HepG2 (cell line): ENCODE data around the gene AGBL1. TPM values are rescaled to one million over a fixed set of nuclear protein-coding genes. Genes with fewer than 3 reads are reported as not detected.

Experiments
- ATAC-seq: fragments of 200-7000 bp; cut with Tn5 transposase; 3 replicates; pipeline ENCODE4 v1.9.1; 2020; ENCODE audit warnings: mild to moderate bottlenecking, moderate library complexity
- BruUV-seq: library from RNA; stranded (reverse); fragments of 400-500 nt; replicated peaks from 2 replicates; lab custom pipeline; 2021; lab: Mats Ljungman, UMichigan
- CTCF ChIA-PET: fragments of 300-600 bp; formaldehyde crosslinking; extraction: SDS; loops from one replicate; lab custom pipeline; 2021; ENCODE audit warnings: low total read pairs, inconsistent platforms, low intra/inter-chr PET ratio; lab: Yijun Ruan, JAX
- POLR2A ChIA-PET: fragments of 350-600 bp; sonication (Branson Sonifier 250); formaldehyde crosslinking; loops from one replicate; lab custom pipeline; 2020; ENCODE audit warnings: antibody characterized with exemption, inconsistent platforms; lab: Yijun Ruan, JAX
- DNase-seq: peaks from one replicate; pipeline ENCODE4 v3.0.0-alpha.2; 2015; ENCODE audit warnings: low spot score
- FAIRE-seq: peaks from 3 replicates; lab custom pipeline; 2011; peaks lifted over from hg19 to GRCh38; lab: Jason Lieb, UNC
- H2AFZ ChIP-seq: one replicate; pipeline ENCODE4 v1.6.1; 2011; ENCODE audit warnings: low read length, inconsistent platforms
- H3K27ac ChIP-seq: fragments of 300-600 bp; 3 replicates; pipeline ENCODE4 v1.8.0; 2011; ENCODE audit warnings: mixed run types, mild to moderate bottlenecking, mixed read lengths, low read length, inconsistent platforms; ENCODE audit not compliant: insufficient read depth; ENCODE audit errors: extremely low read length
- H3K27me3 ChIP-seq, 2 experiments: fragments of 200-600 bp in 1 of 2; 2 replicates in 1 of 2; 3 replicates in 1 of 2; pipeline versions ENCODE4 v1.6.0 to v1.8.0; 2011; ENCODE audit warnings: low read length in 2 of 2, mild to moderate bottlenecking in 2 of 2, moderate library complexity in 2 of 2, inconsistent platforms in 1 of 2; ENCODE audit not compliant: insufficient read depth in 2 of 2, control insufficient read depth in 1 of 2
- H3K36me3 ChIP-seq, 2 experiments: fragments of 200-600 bp in 1 of 2; replicated peaks in 1 of 2; 2 replicates in 1 of 2; 3 replicates in 1 of 2; pipeline versions ENCODE4 v1.5.1 to v1.8.0; 2011; ENCODE audit warnings: low read length in 2 of 2, inconsistent platforms in 1 of 2; ENCODE audit not compliant: insufficient read depth in 2 of 2, control insufficient read depth in 1 of 2
- H3K4me1 ChIP-seq: 2 replicates; pipeline ENCODE4 v1.5.1; 2012; ENCODE audit warnings: low read length, inconsistent platforms; ENCODE audit not compliant: insufficient read depth
- H3K4me2 ChIP-seq: 2 replicates; pipeline ENCODE4 v1.6.0; 2011; ENCODE audit warnings: low read depth, low read length, inconsistent platforms
- H3K4me3 ChIP-seq, 3 experiments: fragments of 200-600 bp in 1 of 3; sonication (generic), shearing (Covaris generic) in 1 of 3; replicated peaks in 1 of 3; 2 replicates each; pipeline ENCODE4 v1.5.1; 2011 to 2016; ENCODE audit warnings: low read length in 3 of 3, inconsistent platforms in 2 of 3, low read depth in 2 of 3, mild to moderate bottlenecking in 2 of 3, control low read depth in 1 of 3, mixed read lengths in 1 of 3; ENCODE audit not compliant: insufficient read depth in 1 of 3
- H3K79me2 ChIP-seq: one replicate; pipeline ENCODE4 v1.6.1; 2011; ENCODE audit warnings: low read length, inconsistent platforms; ENCODE audit not compliant: insufficient read depth
- H3K9ac ChIP-seq: 2 replicates; pipeline ENCODE4 v1.6.0; 2011; ENCODE audit warnings: mild to moderate bottlenecking, low read depth, low read length, inconsistent platforms; ENCODE audit not compliant: insufficient read depth
- H3K9me3 ChIP-seq: 2 replicates; pipeline ENCODE4 v1.5.1; 2012; ENCODE audit warnings: mild to moderate bottlenecking, low read length
- H4K20me1 ChIP-seq: 2 replicates; pipeline ENCODE4 v1.6.0; 2011; ENCODE audit warnings: inconsistent platforms, mild to moderate bottlenecking, low read length, moderate library complexity; ENCODE audit not compliant: insufficient read depth
- CCAR2 ChIP-seq: fragments of 200-400 bp; formaldehyde crosslinking; optimal IDR thresholded peaks from 2 replicates; pipeline ENCODE3; 2018; ENCODE audit warnings: low read depth, mild to moderate bottlenecking, low read length, moderate library complexity
- FOXA3 ChIP-seq: IDR thresholded peaks from 2 replicates; pipeline ENCODE4 v1.6.1; 2016; ENCODE audit warnings: missing genetic modification reagents, missing compliant biosample characterization
- HBP1 ChIP-seq: IDR thresholded peaks from 2 replicates; pipeline ENCODE4 v1.6.1; 2016; ENCODE audit warnings: low read depth, control low read depth
- MTERF4 ChIP-seq: sonication (generic); formaldehyde crosslinking; IDR thresholded peaks from 2 replicates; pipeline ENCODE4 v1.8.0; 2023; ENCODE audit warnings: mild to moderate bottlenecking, missing genetic modification reagents
- POGZ ChIP-seq: sonication (generic); formaldehyde crosslinking; IDR thresholded peaks from 2 replicates; pipeline ENCODE4 v1.4.0; 2020; ENCODE audit warnings: mild to moderate bottlenecking, missing genetic modification reagents
- RAD51 ChIP-seq: fragments of 450-650 bp; IDR thresholded peaks from 2 replicates; pipeline ENCODE4 v1.6.1; 2016; ENCODE audit warnings: borderline replicate concordance
- SALL1 ChIP-seq: sonication (generic); formaldehyde crosslinking; IDR thresholded peaks from 2 replicates; pipeline ENCODE4 v1.8.0; 2022; ENCODE audit warnings: mild to moderate bottlenecking, missing genetic modification reagents
- TFE3 ChIP-seq: IDR thresholded peaks from 2 replicates; pipeline ENCODE4 v1.6.1; 2016
- ZFX ChIP-seq: sonication (generic); formaldehyde crosslinking; IDR thresholded peaks from 2 replicates; pipeline ENCODE4 v1.4.0; 2020; ENCODE audit warnings: mild to moderate bottlenecking, low read depth, missing genetic modification reagents, moderate library complexity
- ZIK1 ChIP-seq: sonication (generic); formaldehyde crosslinking; IDR thresholded peaks from 2 replicates; pipeline ENCODE4 v1.5.0; 2020; ENCODE audit warnings: mild to moderate bottlenecking, low read depth, missing genetic modification reagents, borderline replicate concordance
- ZNF326 ChIP-seq: sonication (generic); formaldehyde crosslinking; IDR thresholded peaks from 2 replicates; pipeline ENCODE4 v1.4.0; 2020; ENCODE audit warnings: missing genetic modification reagents, borderline replicate concordance
- ZNF354B ChIP-seq: sonication (generic); formaldehyde crosslinking; IDR thresholded peaks from 2 replicates; pipeline ENCODE4 v1.8.0; 2022; ENCODE audit warnings: mild to moderate bottlenecking, missing genetic modification reagents
- ZUFSP ChIP-seq: sonication (generic); formaldehyde crosslinking; IDR thresholded peaks from 2 replicates; pipeline ENCODE4 v1.9.0; 2021; ENCODE audit warnings: missing genetic modification reagents, mild to moderate bottlenecking, borderline replicate concordance
- WGBS: methylation state at CpG from one replicate; pipeline ENCODE4 v1.1.6; 2017; ENCODE audit warnings: low lambda C conversion rate; 5-methylcytosine and 5-hydroxymethylcytosine counted together
- in situ Hi-C: cut with HindIII; loops from 2 replicates; pipeline ENCODE4 v1.10.0; 2017; ENCODE audit warnings: low pct_unique_long_range_greater_than_20kb; ENCODE audit not compliant: extremely low pct_ligation_motif_present
- intact Hi-C: fragments of 100-400 bp; cut with micrococcal nuclease; formaldehyde crosslinking; loops from one replicate; pipeline ENCODE4 v1.10.0; 2022; ENCODE audit not compliant: unreplicated experiment
- polyA plus RNA-seq, 8 experiments: library from polyadenylated mRNA; depleted of rRNA in 3 of 8; stranded (reverse) in 7 of 8; unstranded in 1 of 8; fragments of >200 nt; fragmentation: Illumina TruSeq in 4 of 8; extraction: Trizol in 4 of 8; gene quantifications; 2 replicates each; pipeline versions ENCODE4 v1.2.1 to v1.2.3, GENCODE V29; 2011 to 2016; ENCODE audit warnings: low read depth in 4 of 8, missing spikeins in 1 of 8, mixed read lengths in 1 of 8; ENCODE audit not compliant: insufficient read depth in 1 of 8
- total RNA-seq, 5 experiments: library from RNA; depleted of rRNA; stranded (reverse); fragments of >200 nt; fragmentation: Illumina TruSeq; extraction: Trizol; gene quantifications; 2 replicates each; pipeline ENCODE4 v1.2.3, GENCODE V29; 2016; ENCODE audit warnings: low read depth in 1 of 5

AGBL1 gene
- total and polyA plus RNA-seq, 2 of the 13 experiments (the other 11 are each of a cell fraction or from before 2014, with no cell fraction given), result 0.01 TPM; not detected in 1

GRCh38 chr15:86657305-86657704, 577.6 kb downstream of the AGBL1 start:
- no peaks in the 10 kb centered on the region for H3K27me3 ChIP-seq
- 27% methylated on average over 2 of the region's 2 CpGs for WGBS
- H3K9ac ChIP-seq, result no peak overlapping the region
- CTCF ChIA-PET, result no interaction called here
- H3K79me2 ChIP-seq, result no peaks in the 10 kb centered on the region
- DNase-seq (no peak), ATAC-seq (no peak), FAIRE-seq (no peak)
- no peak for TF ChIP-seq TFE3 (CRISPR knock-in tag)
- no peak overlapping the region for H2AFZ ChIP-seq
- peaks cover 82% of the 10 kb centered on the region for H3K9me3 ChIP-seq
- intact Hi-C loops (no loop called here), in situ Hi-C loops (no loop called here)
- H3K36me3 ChIP-seq, result no peaks in the 10 kb centered on the region
- no peaks in the 10 kb centered on the region for H3K4me1 ChIP-seq
- H3K4me2 ChIP-seq, result no peak overlapping the region
- H3K27ac ChIP-seq, result no peak overlapping the region
- POLR2A ChIA-PET, result no interaction called here
- no TSS peak for BruUV-seq
- H3K4me3 ChIP-seq, result no peak overlapping the region
- H4K20me1 ChIP-seq, result no peaks in the 10 kb centered on the region

- Histone ChIP-seq H4K20me1 (no peaks in the 10 kb centered on the region), H3K4me1 (no peaks in the 10 kb centered on the region), H3K9ac (no peak overlapping the region), H3K4me3 (no peak overlapping the region), H2AFZ (no peak overlapping the region), H3K9me3 (peaks cover 78% of the 10 kb centered on the region), H3K79me2 (no peaks in the 10 kb centered on the region), H3K4me2 (no peak overlapping the region), H3K27me3 (no peaks in the 10 kb centered on the region), H3K36me3 (no peaks in the 10 kb centered on the region), H3K27ac (no peak overlapping the region)
- no peak for DNase-seq
- in situ Hi-C loops (no loop called here), intact Hi-C loops (no loop called here)
- no peak for ATAC-seq
- no TSS peak for BruUV-seq
- ChIA-PET POLR2A (no interaction called here), CTCF (no interaction called here)
- WGBS, result 8% methylated on average over 5 of the region's 5 CpGs
- FAIRE-seq, result no peak
- TF ChIP-seq RAD51 (no peak), SALL1 (no peak), POGZ (CRISPR knock-in tag) (no peak), ZNF354B (no peak), ZIK1 (CRISPR knock-in tag) (no peak), FOXA3 (CRISPR knock-in tag) (no peak), CCAR2 (no peak), ZNF326 (no peak), HBP1 (CRISPR knock-in tag) (no peak), ZFX (no peak), MTERF4 (no peak), ZUFSP (CRISPR knock-in tag) (no peak)
Observed at GRCh38 chr15:86659724-86660411, 580.2 kb downstream of the AGBL1 start.
